LNCaP clone FGC (cell line): ENCODE results near the gene TSR3.

Source experiments
- DNase-seq: peaks from one replicate; pipeline ENCODE4 v3.0.0-alpha.2; 2011; ENCODE audit warnings: low read depth
- H3K4me3 ChIP-seq: 2 replicates; pipeline ENCODE4 v1.5.1; 2011; ENCODE audit warnings: mild to moderate bottlenecking, low read depth, low read length, control low read depth
- CTCF ChIP-seq: IDR thresholded peaks from 2 replicates; pipeline ENCODE4 v1.5.1; 2012; ENCODE audit warnings: mild to moderate bottlenecking; ENCODE audit not compliant: control insufficient read depth, insufficient read depth; ENCODE audit errors: extremely low read depth

The TSR3 gene

GRCh38 chr16:1341495-1342420 lies 9.9 kb downstream of the TSR3 start:
- DNase-seq, result no peak
- no peak for TF ChIP-seq CTCF
- H3K4me3 ChIP-seq, result no peak overlapping the region

GRCh38 chr16:1340730-1341494 lies 10.8 kb downstream of the TSR3 start:
- no peak for DNase-seq
- H3K4me3 ChIP-seq, result no peak overlapping the region
- no peak for TF ChIP-seq CTCF

GRCh38 chr16:1338855-1339675 lies 12.6 kb downstream of the TSR3 start:
- no peak for DNase-seq
- no peak overlapping the region for H3K4me3 ChIP-seq
- TF ChIP-seq CTCF, result no peak

GRCh38 chr16:1338119-1338730 lies 13.5 kb downstream of the TSR3 start:
- DNase-seq, result no peak
- no peak overlapping the region for H3K4me3 ChIP-seq
- TF ChIP-seq CTCF, result peak; percentile 58

GRCh38 chr16:1337486-1337885 lies 14.2 kb downstream of the TSR3 start:
- TF ChIP-seq CTCF, result no peak
- DNase-seq, result no peak
- no peak overlapping the region for H3K4me3 ChIP-seq

- H3K4me3 ChIP-seq, result no peak overlapping the region
- no peak for DNase-seq
- no peak for TF ChIP-seq CTCF
These were observed 15.1 kb downstream of the TSR3 start for GRCh38 chr16:1336619-1337018.
